Smooth muscle cell of the pulmonary artery (primary cell): Measurements from ENCODE around the gene ZYG11B. TPM values are rescaled to one million over a fixed set of nuclear protein-coding genes. Genes with fewer than 3 reads are reported as not detected.

Experiments
- total RNA-seq: library from RNA; depleted of rRNA; stranded (reverse); fragments of >200 nt; gene quantifications from 2 replicates; pipeline ENCODE4 v1.2.3, GENCODE V29; 2014

Gene ZYG11B
- 41.9 and 47.8 TPM in 2 replicates for total RNA-seq

DNA sequence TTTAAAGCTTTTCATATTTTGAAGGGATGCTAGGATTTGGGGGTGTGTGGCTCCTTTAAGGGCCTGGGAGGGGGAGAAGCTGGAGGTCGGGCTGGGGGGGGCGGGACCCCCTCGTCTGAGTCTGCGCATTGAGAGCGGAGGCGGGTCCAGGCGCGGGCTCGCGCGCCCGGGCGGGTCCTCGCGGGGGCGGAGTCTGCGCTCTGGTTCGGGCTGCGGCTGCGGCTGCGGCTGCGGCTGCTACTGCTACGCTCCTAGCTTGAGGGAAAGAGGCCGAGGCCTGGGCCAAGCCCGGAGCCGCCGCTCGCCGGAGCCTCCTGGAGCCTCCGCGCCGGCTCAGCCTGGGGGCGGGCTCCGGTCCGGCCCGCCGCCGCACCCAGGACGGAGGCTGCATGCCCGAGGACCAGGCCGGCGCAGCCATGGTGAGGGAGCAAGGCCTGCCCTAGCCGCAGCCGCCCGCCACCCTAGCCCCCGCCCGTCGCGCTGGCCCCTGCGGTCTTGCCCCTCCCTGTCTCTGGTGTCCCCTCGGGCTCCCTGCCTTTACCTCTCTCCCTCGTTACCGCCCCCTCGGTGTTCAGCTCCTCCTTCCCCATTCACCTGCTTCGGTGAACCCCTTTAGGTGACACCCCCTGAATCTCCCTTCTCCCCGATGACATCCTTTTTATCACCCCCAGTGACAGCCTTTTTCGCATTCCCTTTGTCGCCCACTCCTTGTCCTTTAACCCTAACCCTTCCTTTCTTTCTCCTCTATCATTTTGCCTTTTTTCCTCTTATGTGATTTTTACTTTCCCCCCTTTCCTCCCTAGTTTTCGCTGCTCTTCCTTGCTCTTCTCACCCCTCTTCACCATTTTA lies at the start of gene ZYG11B:
Gene ZYG11B (plus strand): TSS at position 189 of the 849 bp plus-strand sequence. CDS start 201 bp downstream, at position 390.

GRCh38 chr1:52697795-52698674 lies 28.2 kb upstream of the ZYG11B start, which contains the start of gene COA7:
COA7 (minus strand) TSS chr1:52698347; CDS start chr1:52698326, 21 bp downstream.

DNA sequence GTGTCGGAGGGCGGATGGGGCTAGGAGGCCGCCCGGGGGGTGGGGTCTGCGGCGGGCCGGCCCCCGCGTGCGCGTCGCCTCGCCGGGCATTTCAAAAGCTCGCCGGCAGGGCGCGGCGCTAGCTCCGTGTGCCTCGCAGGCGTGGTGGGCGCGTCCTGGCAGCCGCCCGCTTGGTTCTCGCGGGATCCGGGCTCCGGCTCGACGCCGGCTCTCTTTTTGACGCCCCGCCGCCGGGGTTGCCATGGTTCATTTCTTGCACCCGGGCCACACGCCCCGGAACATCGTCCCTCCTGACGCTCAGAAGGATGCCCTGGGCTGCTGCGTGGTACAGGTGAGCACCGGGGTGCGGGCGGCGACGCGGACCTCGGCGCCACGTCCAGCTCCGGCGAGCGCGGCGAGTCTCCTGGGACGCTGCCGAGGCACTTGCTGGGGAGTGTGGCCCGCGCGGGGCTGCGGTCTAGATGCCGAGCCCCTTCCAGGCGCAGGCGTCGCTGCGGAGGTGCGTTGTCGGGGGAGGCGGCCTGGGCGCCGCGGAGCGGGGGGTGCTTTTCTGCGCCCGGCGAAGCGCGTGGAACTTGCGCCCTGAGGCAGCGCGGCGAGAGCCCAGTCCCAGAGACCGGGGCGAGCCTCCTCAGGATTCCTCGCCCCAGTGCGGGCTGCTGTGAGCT lies 116.5 kb downstream of the ZYG11B start, which contains the start of gene ZYG11A:
Gene ZYG11A (plus strand): TSS at position 118 of the 668 bp plus-strand sequence. CDS start 124 bp downstream, at position 242.

Other genes with a start within 250 kb of the ZYG11B start
- gene TUT4, start 173.4 kb upstream of the ZYG11B start, total RNA-seq: 27.2 and 29.7 TPM in 2 replicates
- 13.3 and 14.6 TPM in 2 replicates for gene GPX7, start 124.1 kb upstream of the ZYG11B start, total RNA-seq
- not detected in 2 replicates for gene SHISAL2A, start 93.3 kb upstream of the ZYG11B start, total RNA-seq
- 11.3 and 18.9 TPM in 2 replicates for gene COA7, start 28.1 kb upstream of the ZYG11B start, total RNA-seq
- gene ZYG11A, start 116.3 kb downstream of the ZYG11B start, total RNA-seq: 0.20 and 1.0 TPM in 2 replicates
- 38.9 and 49.8 TPM in 2 replicates for gene ECHDC2, start 195.3 kb downstream of the ZYG11B start, total RNA-seq
- gene SCP2, start 200.8 kb downstream of the ZYG11B start, total RNA-seq: 136 and 137 TPM in 2 replicates